IMR-90 (cell line): ENCODE data around the gene BUD23. TPM values are rescaled to one million over a fixed set of nuclear protein-coding genes. Genes with fewer than 3 reads are reported as not detected.

Source experiments
- ATAC-seq: fragments of 200-7000 bp; cut with Tn5 transposase; 2 replicates; pipeline ENCODE4 v1.9.1; 2020; ENCODE audit warnings: low read depth, mild to moderate bottlenecking, moderate library complexity
- BruUV-seq: library from RNA; stranded (reverse); fragments of 400-500 nt; replicated peaks from 2 replicates; lab custom pipeline; 2021; lab: Mats Ljungman, UMichigan
- CTCF ChIA-PET: fragments of 300-600 bp; formaldehyde crosslinking; extraction: SDS; loops from one replicate; lab custom pipeline; 2021; ENCODE audit warnings: antibody characterized with exemption; lab: Yijun Ruan, JAX
- POLR2A ChIA-PET: fragments of 300-600 bp; sonication (Branson Sonifier 250); formaldehyde crosslinking; loops from one replicate; lab custom pipeline; 2022; ENCODE audit warnings: antibody characterized with exemption; ENCODE audit not compliant: unreplicated experiment; lab: Charles Lee
- DNase-seq: peaks from one replicate; pipeline ENCODE4 v3.0.0; 2013
- H2AFZ ChIP-seq: replicated peaks from 2 replicates; pipeline ENCODE3; 2013; ENCODE audit warnings: low read length, mild to moderate bottlenecking; ENCODE audit not compliant: poor library complexity
- H2AK5ac ChIP-seq: 2 replicates; pipeline ENCODE4 v1.6.1; 2013; ENCODE audit warnings: low read depth, low read length, inconsistent platforms
- H2AK9ac ChIP-seq: replicated peaks from 2 replicates; pipeline ENCODE3; 2013; ENCODE audit warnings: mild to moderate bottlenecking, low read depth, low read length, moderate library complexity; ENCODE audit not compliant: poor library complexity
- H2BK120ac ChIP-seq: 2 replicates; pipeline ENCODE4 v1.6.1; 2013; ENCODE audit warnings: low read depth, low read length, inconsistent platforms
- H2BK15ac ChIP-seq: 3 replicates; pipeline ENCODE4 v1.6.1; 2013; ENCODE audit warnings: low read depth, low read length, inconsistent platforms
- H2BK20ac ChIP-seq: 2 replicates; pipeline ENCODE4 v1.6.1; 2013; ENCODE audit warnings: low read depth, mild to moderate bottlenecking, inconsistent platforms, low read length, moderate library complexity
- H2BK5ac ChIP-seq: 2 replicates; pipeline ENCODE4 v1.6.1; 2013; ENCODE audit warnings: mild to moderate bottlenecking, low read depth, low read length, inconsistent platforms; ENCODE audit not compliant: poor library complexity, severe bottlenecking
- H3K14ac ChIP-seq: replicated peaks from 2 replicates; pipeline ENCODE4 v1.6.1; 2013; ENCODE audit warnings: low read depth, low read length, inconsistent platforms
- H3K18ac ChIP-seq: 2 replicates; pipeline ENCODE4 v1.6.1; 2013; ENCODE audit warnings: low read depth, low read length, control low read depth
- H3K23ac ChIP-seq: 2 replicates; pipeline ENCODE4 v1.6.1; 2013; ENCODE audit warnings: low read depth, low read length, inconsistent platforms
- H3K27ac ChIP-seq: 2 replicates; pipeline ENCODE4 v1.5.1; 2013; ENCODE audit warnings: mild to moderate bottlenecking, control low read depth, low read length; ENCODE audit not compliant: insufficient read depth
- H3K27me3 ChIP-seq: 2 replicates; pipeline ENCODE4 v1.6.1; 2013; ENCODE audit warnings: low read length; ENCODE audit not compliant: control insufficient read depth, insufficient read depth
- H3K36me3 ChIP-seq: 2 replicates; pipeline ENCODE4 v1.6.1; 2013; ENCODE audit warnings: low read length, mixed read lengths; ENCODE audit not compliant: control insufficient read depth, insufficient read depth
- H3K4ac ChIP-seq: 2 replicates; pipeline ENCODE4 v1.6.1; 2013; ENCODE audit warnings: low read depth, low read length, inconsistent platforms
- H3K4me1 ChIP-seq: 2 replicates; pipeline ENCODE4 v1.6.1; 2013; ENCODE audit warnings: low read length, mixed read lengths; ENCODE audit not compliant: control insufficient read depth, insufficient read depth
- H3K4me2 ChIP-seq: 2 replicates; pipeline ENCODE4 v1.6.1; 2013; ENCODE audit warnings: low read depth, mild to moderate bottlenecking, control low read depth, low read length, moderate library complexity
- H3K4me3 ChIP-seq: 2 replicates; pipeline ENCODE4 v1.5.1; 2013; ENCODE audit warnings: low read depth, mild to moderate bottlenecking, control low read depth, low read length, moderate library complexity; ENCODE audit not compliant: insufficient read depth
- H3K56ac ChIP-seq: 2 replicates; pipeline ENCODE4 v1.6.1; 2013; ENCODE audit warnings: low read length, inconsistent platforms; ENCODE audit not compliant: insufficient read depth; ENCODE audit errors: extremely low read depth
- H3K79me1 ChIP-seq, 2 experiments: 2 replicates each; pipeline ENCODE4 v1.6.1; 2013; ENCODE audit warnings: low read length in 2 of 2, inconsistent platforms in 1 of 2, low read depth in 1 of 2
- H3K9ac ChIP-seq: 2 replicates; pipeline ENCODE4 v1.6.1; 2013; ENCODE audit warnings: low read depth, low read length, control low read depth
- H3K9me1 ChIP-seq: 2 replicates; pipeline ENCODE4 v1.6.1; 2013; ENCODE audit warnings: low read length, inconsistent platforms; ENCODE audit not compliant: insufficient read depth
- H3K9me3 ChIP-seq: 2 replicates; pipeline ENCODE4 v1.6.1; 2013; ENCODE audit warnings: low read length; ENCODE audit not compliant: control insufficient read depth, insufficient read depth
- H4K20me1 ChIP-seq: 2 replicates; pipeline ENCODE4 v1.6.1; 2013; ENCODE audit warnings: low read length, inconsistent platforms; ENCODE audit not compliant: insufficient read depth
- H4K5ac ChIP-seq: 2 replicates; pipeline ENCODE4 v1.6.1; 2013; ENCODE audit warnings: mild to moderate bottlenecking, low read depth, low read length, control low read depth
- H4K8ac ChIP-seq, 2 experiments: 2 replicates each; pipeline ENCODE4 v1.6.1; 2013; ENCODE audit warnings: low read depth in 2 of 2, low read length in 2 of 2, control low read depth in 1 of 2, inconsistent platforms in 1 of 2
- H4K91ac ChIP-seq: 2 replicates; pipeline ENCODE4 v1.6.1; 2013; ENCODE audit warnings: low read depth, low read length, inconsistent platforms; ENCODE audit not compliant: insufficient read depth
- BHLHE40 ChIP-seq: fragments of 150-350 bp; IDR thresholded peaks from 2 replicates; pipeline ENCODE4 v1.6.1; 2016; ENCODE audit warnings: mild to moderate bottlenecking, low read depth, low read length
- CTCF ChIP-seq: conservative IDR thresholded peaks from 2 replicates; pipeline ENCODE4 v1.5.1; 2012; ENCODE audit warnings: mild to moderate bottlenecking, low read depth, low read length, improper control_type of control experiment
- MAFK ChIP-seq: IDR thresholded peaks from 2 replicates; pipeline ENCODE4 v1.6.1; 2012; ENCODE audit warnings: low read depth, low read length, improper control_type of control experiment
- MAZ ChIP-seq: IDR thresholded peaks from 2 replicates; pipeline ENCODE4 v1.6.1; 2012; ENCODE audit warnings: low read depth, mild to moderate bottlenecking, low read length, improper control_type of control experiment, moderate library complexity, borderline replicate concordance
- MXI1 ChIP-seq: IDR thresholded peaks from 2 replicates; pipeline ENCODE4 v1.6.1; 2012; ENCODE audit warnings: low read depth, mild to moderate bottlenecking, low read length, moderate library complexity, borderline replicate concordance
- NFE2L2 ChIP-seq: fragments of 150-350 bp; IDR thresholded peaks from 2 replicates; pipeline ENCODE4 v1.6.1; 2016; ENCODE audit warnings: low read depth, mild to moderate bottlenecking, low read length
- POLR2A ChIP-seq: IDR thresholded peaks from 2 replicates; pipeline ENCODE4 v1.6.1; 2012; ENCODE audit warnings: mild to moderate bottlenecking, low read depth, low read length
- RAD21 ChIP-seq: IDR thresholded peaks from 2 replicates; pipeline ENCODE4 v1.6.1; 2012; ENCODE audit warnings: low read length, improper control_type of control experiment
- RCOR1 ChIP-seq: IDR thresholded peaks from 2 replicates; pipeline ENCODE4 v1.6.1; 2012; ENCODE audit warnings: mild to moderate bottlenecking, low read length, improper control_type of control experiment; ENCODE audit not compliant: insufficient replicate concordance
- SMC3 ChIP-seq: fragments of 150-350 bp; IDR thresholded peaks from 2 replicates; pipeline ENCODE4 v1.6.1; 2016; ENCODE audit warnings: low read depth, mild to moderate bottlenecking, antibody characterized with exemption, low read length, moderate library complexity
- WGBS, 2 experiments: methylation state at CpG; one replicate each; pipeline versions ENCODE4 v1.1.5 to v1.1.7; 2013; ENCODE audit warnings: missing lambda C conversion rate in 2 of 2; ENCODE audit not compliant: insufficient read length in 1 of 2; ENCODE audit errors: extremely low coverage in 2 of 2; 5-methylcytosine and 5-hydroxymethylcytosine counted together
- dilution Hi-C: fragments of 300-500 bp; cut with HindIII; formaldehyde crosslinking; loops from one replicate; pipeline ENCODE4 v1.14.3; 2018; ENCODE audit warnings: low sequenced_read_pairs; ENCODE audit not compliant: unreplicated experiment
- in situ Hi-C: fragments of 300-500 bp; cut with MboI; formaldehyde crosslinking; loops from 3 replicates; pipeline ENCODE4 v1.14.3; 2019; ENCODE audit warnings: low sequenced_read_pairs, inconsistent platforms, mixed read lengths
- intact Hi-C: fragments of 100-400 bp; cut with micrococcal nuclease; formaldehyde crosslinking; loops from 2 replicates; pipeline ENCODE4 v1.10.0; 2022
- polyA plus RNA-seq, 3 experiments: library from polyadenylated mRNA; depleted of rRNA; stranded (reverse); fragments of >200 nt; gene quantifications; 2 replicates each; pipeline ENCODE4 v1.2.3, GENCODE V29; 2012; ENCODE audit warnings: low replicate concordance in 1 of 3
- total RNA-seq: library from RNA; depleted of rRNA; stranded (reverse); fragments of >200 nt; gene quantifications from 2 replicates; pipeline ENCODE4 v1.2.3, GENCODE V29; 2012
- TF ChIP-seq, protein P1 (sequence below): fragments of 150-350 bp; IDR thresholded peaks from 2 replicates; pipeline ENCODE4 v1.6.1; 2017; ENCODE audit warnings: mild to moderate bottlenecking, antibody characterized with exemption, low read length, low read depth
- TF ChIP-seq, protein P2 (sequence below): fragments of 150-350 bp; IDR thresholded peaks from 2 replicates; pipeline ENCODE4 v1.6.1; 2016; ENCODE audit warnings: low read depth, mild to moderate bottlenecking, low read length, moderate library complexity, borderline replicate concordance

The BUD23 gene
- total and polyA plus RNA-seq, 2 of the 4 experiments (the other 2 are of a cell fraction) = 35.7 to 65.2 TPM

DNA sequence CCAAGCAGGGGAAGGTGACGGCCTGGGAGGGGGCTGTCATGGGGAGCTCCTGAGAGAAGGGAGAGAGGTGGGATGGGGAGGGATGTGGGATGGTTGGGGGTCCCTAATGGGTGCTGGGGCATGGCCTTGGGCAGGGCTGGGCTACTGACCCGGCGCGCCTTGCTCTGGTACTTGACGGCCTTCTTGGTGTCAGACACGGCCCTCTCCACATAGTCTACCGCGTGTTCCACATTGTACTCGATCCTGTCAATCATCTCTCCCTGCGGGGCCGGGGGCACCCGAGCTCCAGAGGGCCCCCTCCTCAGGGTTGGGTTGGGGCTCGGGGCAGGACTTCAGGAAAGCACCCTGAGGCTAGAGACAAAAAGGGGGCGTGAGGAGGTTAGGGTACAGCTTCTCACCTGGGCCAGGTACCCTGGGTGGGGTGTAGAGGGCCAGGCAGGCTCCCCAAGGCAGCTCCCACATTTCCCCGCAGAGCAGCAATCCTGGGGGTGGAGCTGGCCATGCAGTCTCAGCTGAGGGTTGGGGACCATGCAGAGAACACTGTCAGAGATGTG lies 17.3 kb downstream of the BUD23 start:
- dilution Hi-C loops (no loop called here), in situ Hi-C loops (no loop called here), intact Hi-C loops (no loop called here)
- H2AK5ac ChIP-seq = no peak overlapping the region
- DNase-seq = no peak
- H3K27ac ChIP-seq = no peak overlapping the region
- no peak for ATAC-seq
- peaks cover 8% of the 10 kb centered on the region; the same call in 1 of the 2 replicates for H3K4me1 ChIP-seq
- H3K56ac ChIP-seq = no peak overlapping the region
- no peak overlapping the region for H2AK9ac ChIP-seq
- no peak overlapping the region for H3K9ac ChIP-seq
- H3K4ac ChIP-seq = no peak overlapping the region
- TF ChIP-seq BHLHE40 (no peak), MXI1 (no peak), RCOR1 (no peak), CTCF (no peak), POLR2A (no peak), MAFK (no peak), SMC3 (no peak), NFE2L2 (no peak), MAZ (no peak), RAD21 (no peak)
- TF ChIP-seq, protein P1, sequence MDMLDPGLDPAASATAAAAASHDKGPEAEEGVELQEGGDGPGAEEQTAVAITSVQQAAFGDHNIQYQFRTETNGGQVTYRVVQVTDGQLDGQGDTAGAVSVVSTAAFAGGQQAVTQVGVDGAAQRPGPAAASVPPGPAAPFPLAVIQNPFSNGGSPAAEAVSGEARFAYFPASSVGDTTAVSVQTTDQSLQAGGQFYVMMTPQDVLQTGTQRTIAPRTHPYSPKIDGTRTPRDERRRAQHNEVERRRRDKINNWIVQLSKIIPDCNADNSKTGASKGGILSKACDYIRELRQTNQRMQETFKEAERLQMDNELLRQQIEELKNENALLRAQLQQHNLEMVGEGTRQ = no peak
- TF ChIP-seq, protein P2, sequence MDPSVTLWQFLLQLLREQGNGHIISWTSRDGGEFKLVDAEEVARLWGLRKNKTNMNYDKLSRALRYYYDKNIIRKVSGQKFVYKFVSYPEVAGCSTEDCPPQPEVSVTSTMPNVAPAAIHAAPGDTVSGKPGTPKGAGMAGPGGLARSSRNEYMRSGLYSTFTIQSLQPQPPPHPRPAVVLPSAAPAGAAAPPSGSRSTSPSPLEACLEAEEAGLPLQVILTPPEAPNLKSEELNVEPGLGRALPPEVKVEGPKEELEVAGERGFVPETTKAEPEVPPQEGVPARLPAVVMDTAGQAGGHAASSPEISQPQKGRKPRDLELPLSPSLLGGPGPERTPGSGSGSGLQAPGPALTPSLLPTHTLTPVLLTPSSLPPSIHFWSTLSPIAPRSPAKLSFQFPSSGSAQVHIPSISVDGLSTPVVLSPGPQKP = no peak
- no peak overlapping the region for H4K5ac ChIP-seq
- no peak overlapping the region for H2BK15ac ChIP-seq
- peaks cover 28% of the 10 kb centered on the region for H4K20me1 ChIP-seq
- H4K8ac ChIP-seq = no peak overlapping the region
- H2BK120ac ChIP-seq = no peak overlapping the region
- ChIA-PET POLR2A (no interaction called here), CTCF (interaction anchor here (0.7 to 0.8 kb wide), 2 partner anchors 17 to 84 kb away, joined by 3 read pairs; no protein-coding TSS in a partner anchor)
- H3K23ac ChIP-seq = no peak overlapping the region
- no peak overlapping the region for H3K18ac ChIP-seq
- H2AFZ ChIP-seq = no peak overlapping the region
- peaks cover 0 to 17% of the 10 kb centered on the region in 2 experiments; a peak in 2 of 4 replicates for H3K79me1 ChIP-seq
- BruUV-seq = no TSS peak
- no peaks in the 10 kb centered on the region for H3K9me3 ChIP-seq
- 80% methylated on average over 1 of the region's 15 CpGs; no CpG with 5 or more reads in 1 of the 2 experiments for WGBS, 2 experiments
- H2BK20ac ChIP-seq = no peak overlapping the region
- H3K36me3 ChIP-seq = peaks cover 69% of the 10 kb centered on the region
- no peaks in the 10 kb centered on the region for H3K27me3 ChIP-seq
- no peak overlapping the region for H3K14ac ChIP-seq
- H3K9me1 ChIP-seq = 0 out of 2 replicates have a peak, but pooled peaks cover 4% of the 10 kb centered on the region
- H2BK5ac ChIP-seq = no peak overlapping the region
- H3K4me2 ChIP-seq = no peak overlapping the region
- no peak overlapping the region for H3K4me3 ChIP-seq
- no peak overlapping the region for H4K91ac ChIP-seq
